Left forelimb (tissue), 1 donor: ENCODE measurements around the gene SYNPR.

Source experiments
- DNase-seq: peaks from one replicate; pipeline ENCODE4 v3.0.0-alpha.2; 2018; ENCODE audit warnings: low spot score

The SYNPR gene

DNA sequence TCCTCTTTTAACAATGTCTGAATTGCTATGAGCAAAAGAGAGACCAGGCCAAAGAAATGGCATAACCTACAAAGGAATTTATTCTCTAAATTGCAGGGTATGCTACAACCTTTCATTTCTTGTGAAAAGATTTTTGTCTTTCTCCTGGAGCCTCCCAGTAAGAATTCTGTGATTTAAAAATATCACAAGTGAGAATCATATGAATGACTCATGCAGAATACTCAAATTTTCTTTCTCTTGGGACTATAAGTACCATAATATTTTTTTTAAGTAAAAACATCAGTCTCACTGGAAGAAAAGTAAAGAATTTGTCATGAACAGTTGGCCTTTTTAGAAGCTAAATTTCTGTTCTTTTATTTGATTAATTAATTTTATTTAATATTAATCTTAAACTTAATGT, 26.3 kb downstream of the SYNPR start:
- DNase-seq, result no peak

- DNase-seq, result no peak
Measured at GRCh38 chr3:63308072-63308471, 30.0 kb downstream of the SYNPR start.

GRCh38 chr3:63309768-63310167, 31.7 kb downstream of the SYNPR start:
- no peak for DNase-seq

- no peak for DNase-seq
Measured at GRCh38 chr3:63323766-63324165, 45.7 kb downstream of the SYNPR start.

GRCh38 chr3:63324621-63325020, 46.5 kb downstream of the SYNPR start:
- no peak for DNase-seq

DNA sequence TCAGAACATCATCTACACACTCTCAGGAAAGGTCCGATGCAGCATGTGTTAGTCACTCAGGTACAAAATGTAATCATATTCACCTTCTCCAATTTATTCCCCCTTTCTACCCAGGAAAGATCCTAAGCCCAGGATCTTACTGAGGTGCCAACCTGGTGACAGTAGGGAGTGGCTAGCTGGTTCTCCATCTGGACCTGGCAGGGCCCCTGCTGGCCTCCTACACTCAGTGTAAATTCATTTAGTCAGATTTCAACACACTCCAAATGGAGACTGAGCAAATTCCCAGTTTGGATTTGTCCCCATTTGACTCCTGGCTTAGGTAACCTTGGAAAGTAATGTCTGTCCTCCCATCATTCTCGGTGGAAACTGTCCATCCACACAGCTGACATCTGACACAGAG, 47.3 kb downstream of the SYNPR start:
- no peak for DNase-seq

DNA sequence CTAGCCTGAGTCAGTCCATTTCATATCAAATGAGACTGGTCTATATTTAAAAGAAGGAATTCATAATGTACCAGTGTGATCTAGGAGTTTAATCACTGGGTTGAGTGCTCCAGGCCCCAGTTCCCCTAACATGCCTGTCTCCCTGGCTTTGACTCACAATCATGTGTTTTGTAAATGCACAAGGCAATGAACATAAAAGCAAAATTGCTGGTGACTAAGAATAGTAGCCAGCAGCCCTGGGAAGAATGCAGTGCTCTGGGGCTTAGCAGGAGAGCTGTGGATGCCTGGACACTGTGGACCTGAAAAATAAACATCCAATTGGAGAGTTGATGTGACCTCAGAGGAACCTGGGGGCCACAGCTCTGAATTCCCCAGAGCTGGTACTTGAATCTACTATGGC, 50.3 kb downstream of the SYNPR start:
- no peak for DNase-seq

- DNase-seq, result no peak
Measured at GRCh38 chr3:63331520-63331919, 53.4 kb downstream of the SYNPR start.

GRCh38 chr3:63333815-63334214, 55.7 kb downstream of the SYNPR start:
- DNase-seq, result no peak

GRCh38 chr3:63338351-63338750, 60.2 kb downstream of the SYNPR start:
- DNase-seq, result no peak

GRCh38 chr3:63343674-63344073, 65.6 kb downstream of the SYNPR start:
- DNase-seq, result peak; percentile 83

DNA sequence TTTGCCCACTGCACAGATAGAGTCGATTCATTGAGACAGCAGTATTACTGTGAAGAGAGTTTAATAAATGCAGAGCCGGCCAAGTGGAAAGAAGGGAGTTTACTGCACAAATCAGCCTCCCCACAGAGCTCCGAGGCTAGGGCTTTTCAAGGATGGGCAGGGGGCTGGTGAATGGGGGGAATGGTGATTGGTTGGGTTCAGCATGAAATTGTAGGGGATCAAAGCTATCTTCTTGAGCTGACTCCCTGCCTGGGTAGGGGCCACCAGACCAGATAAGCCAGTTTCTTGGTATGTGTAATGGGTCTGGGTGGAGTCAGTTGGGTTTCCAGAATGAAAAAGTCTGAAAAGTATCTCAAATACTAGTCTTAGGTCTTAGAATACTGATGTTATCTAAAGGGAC, 66.6 kb downstream of the SYNPR start:
- no peak for DNase-seq

- DNase-seq, result no peak
Measured at GRCh38 chr3:63349583-63350573, 71.8 kb downstream of the SYNPR start.

GRCh38 chr3:63351159-63352007, 73.3 kb downstream of the SYNPR start:
- DNase-seq, result no peak

- no peak for DNase-seq
Measured at GRCh38 chr3:63352008-63352279, 73.8 kb downstream of the SYNPR start.

GRCh38 chr3:63353383-63353782, 75.3 kb downstream of the SYNPR start:
- no peak for DNase-seq

DNA sequence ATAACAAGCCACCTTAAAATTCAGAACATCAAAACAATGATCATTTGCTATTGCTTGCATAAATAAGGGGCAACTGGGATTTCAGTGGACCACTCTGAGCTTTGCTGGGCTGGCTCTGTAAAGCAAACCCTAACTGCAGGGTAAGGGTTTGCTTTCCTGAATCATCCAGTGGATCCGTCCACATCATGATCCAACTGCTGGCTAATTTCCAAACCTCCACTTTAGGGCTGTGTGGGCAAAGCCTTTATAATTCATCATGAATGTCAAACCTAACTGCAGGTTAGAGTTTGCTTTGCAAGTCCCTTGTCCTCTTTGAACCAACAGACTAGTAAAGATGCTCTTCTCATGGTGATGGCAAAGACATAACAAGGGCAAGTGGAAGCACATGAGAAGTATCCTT, 76.1 kb downstream of the SYNPR start:
- DNase-seq, result no peak

DNA sequence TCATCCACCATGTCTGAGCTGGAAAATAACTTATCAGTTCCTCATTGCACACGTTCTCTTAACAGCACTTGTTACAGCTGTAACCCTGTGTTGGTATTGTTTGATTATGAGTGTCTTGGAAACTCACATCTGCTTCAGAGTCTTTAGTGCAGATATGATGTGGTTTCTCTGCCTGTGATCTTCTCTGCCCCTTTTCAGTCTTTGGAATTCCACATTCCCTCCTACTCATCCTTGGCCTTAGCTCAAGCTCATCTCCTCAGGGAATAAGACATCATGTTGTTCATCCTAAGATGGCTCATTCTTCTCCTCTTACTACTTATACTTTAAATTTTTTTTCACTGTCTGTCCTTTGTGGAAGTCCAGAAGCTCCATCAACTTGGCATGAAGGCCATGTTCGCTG, 77.7 kb downstream of the SYNPR start:
- DNase-seq, result no peak

DNA sequence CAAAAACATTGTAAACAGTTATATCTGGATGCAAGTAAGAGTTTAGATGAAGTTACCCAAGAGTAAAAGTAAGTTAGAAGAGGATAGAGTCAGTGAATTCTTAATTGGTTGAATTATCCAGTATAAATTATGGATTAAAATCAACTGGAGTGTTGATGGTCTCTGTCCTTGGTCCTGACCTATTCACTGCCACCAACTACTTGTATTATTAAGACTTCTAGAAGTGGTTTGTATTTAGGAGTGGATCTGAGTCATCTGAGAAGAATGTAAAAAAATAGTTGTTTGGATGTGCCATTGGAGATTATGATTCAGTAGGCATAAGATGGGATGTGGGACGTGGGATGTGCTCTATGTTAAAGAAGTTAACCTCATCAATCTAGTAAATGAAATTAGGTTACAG, 86.4 kb downstream of the SYNPR start:
- DNase-seq, result no peak

GRCh38 chr3:63364910-63365309, 86.8 kb downstream of the SYNPR start:
- no peak for DNase-seq

DNA sequence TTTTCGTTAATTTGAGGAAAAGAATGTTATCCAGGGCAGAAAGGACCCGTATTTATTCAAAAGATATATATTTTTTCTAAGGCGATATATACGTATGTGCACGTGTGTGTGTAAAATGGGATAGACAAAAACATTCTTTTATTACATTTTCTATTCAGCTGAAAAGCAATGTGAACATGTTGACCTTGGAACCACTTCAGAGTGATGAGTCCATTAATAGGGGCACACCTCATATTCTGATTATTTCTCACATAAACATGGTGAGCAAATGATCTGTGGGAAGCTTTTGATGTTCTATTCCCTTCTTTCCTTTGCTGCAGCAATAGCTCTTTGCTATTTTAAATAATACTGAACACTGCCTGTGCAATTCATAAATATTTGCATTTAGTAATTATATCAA, 87.6 kb downstream of the SYNPR start:
- no peak for DNase-seq

DNA sequence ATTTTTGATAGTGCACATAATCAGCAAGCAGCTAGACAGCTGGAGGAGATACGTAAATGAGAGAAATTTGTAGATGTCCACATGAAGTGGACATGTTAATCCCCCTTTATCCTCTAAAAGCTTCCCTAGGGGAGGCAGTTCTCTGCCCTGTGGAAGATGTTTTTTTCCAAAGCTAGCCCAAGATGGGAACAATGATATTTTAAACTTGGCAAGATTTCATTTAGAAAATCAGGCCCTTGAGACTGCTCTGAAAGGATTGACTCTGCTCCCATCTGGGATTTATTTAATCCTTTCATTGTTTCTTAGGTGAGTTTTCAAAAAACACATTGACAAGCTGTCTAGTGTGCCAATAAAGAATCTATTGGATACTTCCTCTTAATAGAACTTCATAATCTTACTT, 92.0 kb downstream of the SYNPR start:
- no peak for DNase-seq

DNA sequence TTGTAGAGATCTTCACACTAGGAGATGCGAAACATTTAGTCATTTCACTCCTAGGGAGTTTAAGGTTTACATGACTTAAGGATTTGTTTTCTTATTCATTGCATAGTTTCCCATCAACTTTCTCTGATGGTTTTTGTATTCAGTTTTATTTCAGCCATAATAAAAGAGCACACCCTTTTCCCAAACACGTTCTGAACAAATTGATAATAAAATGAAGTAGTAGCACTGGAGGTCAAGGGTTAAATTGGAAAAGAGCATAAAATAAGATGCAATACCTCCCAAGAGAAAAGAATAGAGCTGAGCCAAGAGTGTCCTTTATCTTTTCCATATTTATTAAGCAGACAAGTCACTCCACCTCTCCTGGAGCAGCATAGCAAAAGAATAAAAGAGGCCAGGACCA, 104.9 kb downstream of the SYNPR start:
- no peak for DNase-seq
